GM19395 (cell line): ENCODE results near the gene RAF1.
"Not testable (repeated sequence)": the region's sequence is repeated elsewhere in the genome, so short reads cannot be mapped to it uniquely, and the experiment has no call there.

Experiments
- ATAC-seq: cut with Tn5 transposase; IDR thresholded peaks from one replicate; pipeline ENCODE4 v1.9.1; 2021; ENCODE audit warnings: mild to moderate bottlenecking, moderate library complexity; ENCODE audit not compliant: unreplicated experiment

The RAF1 gene

DNA sequence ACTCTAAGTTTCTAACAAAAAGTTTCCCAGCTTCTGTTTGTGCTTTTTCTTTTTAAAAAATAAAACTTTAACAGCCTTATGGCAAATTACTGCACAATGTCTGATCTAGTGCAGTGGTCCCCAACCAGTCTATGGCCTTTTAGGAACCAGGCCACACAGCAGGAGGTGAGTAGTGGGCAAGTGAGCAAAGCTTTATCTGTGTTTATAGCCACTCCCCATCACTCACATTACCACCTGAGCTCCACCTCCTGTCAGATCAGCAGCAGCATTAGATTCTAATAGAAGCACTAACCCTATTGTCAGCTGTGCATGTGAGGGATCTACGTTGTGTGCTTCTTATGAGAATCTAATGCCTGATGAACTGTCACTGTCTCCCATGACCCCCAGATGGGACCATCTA lies 101.5 kb downstream of the RAF1 start:
- no peak for ATAC-seq

DNA sequence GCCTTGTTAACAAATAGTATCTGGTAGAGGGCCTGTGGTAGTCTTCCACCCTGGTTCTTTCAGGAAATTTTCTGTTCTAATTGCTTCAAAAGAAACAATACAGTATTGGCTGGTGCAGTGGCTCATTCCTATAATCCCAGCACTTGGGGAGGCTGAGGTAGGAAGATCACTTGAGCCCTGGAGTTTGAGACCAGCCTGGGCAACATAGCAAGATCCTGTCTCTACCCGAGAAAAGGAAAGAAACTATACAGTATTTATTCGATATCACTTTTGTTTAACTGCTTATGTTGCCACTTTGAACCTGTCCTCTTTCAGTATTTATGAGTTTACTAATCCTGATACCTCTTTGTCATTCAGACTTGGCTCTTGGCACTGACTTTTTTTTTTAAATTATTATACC lies 102.5 kb downstream of the RAF1 start:
- ATAC-seq: no peak

DNA sequence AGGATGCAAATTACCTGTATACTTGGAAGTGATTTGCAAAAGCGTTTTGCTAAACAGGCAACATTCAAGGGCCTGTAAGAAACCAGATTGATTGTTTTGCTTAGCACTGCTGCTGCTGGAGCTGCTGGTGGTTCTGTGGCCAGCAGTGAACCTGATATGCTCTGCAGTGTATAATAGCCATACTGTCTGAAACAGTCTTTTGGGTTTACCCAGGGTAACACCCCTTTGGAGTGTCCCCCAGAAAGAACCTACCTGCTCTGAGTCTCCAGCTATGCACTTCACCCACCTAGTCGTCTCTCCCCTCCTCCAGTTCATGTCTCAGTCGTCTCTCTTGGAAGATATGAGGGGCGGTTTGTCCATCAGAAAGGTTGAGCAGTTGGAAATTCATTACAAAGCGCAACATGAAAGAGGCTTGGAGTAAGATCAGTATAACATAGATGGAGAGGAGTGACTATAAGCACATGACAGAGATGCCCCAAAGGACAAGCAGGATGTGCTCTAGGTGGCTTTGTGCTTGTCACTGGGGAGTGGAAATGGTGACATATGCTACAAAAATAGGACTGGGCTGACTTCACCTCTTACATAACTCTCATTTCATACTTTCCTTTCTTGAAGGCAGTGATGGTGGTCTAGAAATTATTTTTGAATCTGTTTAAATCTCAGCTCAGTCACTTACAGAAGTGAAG lies 103.3 kb downstream of the RAF1 start:
- peak; percentile 49 for ATAC-seq

DNA sequence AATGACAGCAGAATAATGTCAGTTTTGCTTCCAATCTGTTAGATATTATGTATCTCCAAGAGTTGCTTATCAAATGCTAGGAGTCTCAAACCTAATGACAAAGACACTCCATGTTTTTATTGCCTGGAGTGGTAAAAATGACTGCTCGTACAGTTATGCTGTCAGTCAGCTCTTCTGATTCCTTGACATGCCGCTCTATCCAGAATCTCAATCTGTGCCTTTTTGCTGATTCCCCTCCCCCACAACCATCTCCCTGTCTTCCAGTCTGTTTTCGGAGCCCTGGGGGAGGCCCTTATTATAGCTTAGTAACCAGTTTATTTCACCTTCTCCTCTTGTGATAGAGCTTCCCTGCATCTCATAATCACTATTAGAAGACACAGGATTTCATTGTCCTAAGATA lies 104.4 kb downstream of the RAF1 start:
- ATAC-seq: no peak

DNA sequence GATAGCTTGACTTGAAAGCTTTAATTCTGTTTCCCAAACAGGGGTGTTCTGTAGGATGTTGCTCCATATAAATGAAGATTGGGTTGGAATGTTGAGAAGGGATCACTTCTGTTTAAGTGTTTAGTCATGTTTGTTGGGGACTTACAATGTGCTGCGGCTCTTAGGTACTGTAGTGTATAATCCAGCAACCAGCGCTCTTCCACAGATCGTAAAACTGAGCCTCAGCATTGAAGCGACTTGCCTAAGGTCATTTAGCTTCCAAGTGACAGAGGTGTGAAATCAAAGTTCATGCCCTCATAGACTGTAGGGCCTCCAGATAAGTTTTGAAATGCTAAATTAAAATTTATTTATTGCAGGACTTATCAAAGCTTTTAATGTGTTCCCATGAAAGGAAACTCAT lies 105.2 kb downstream of the RAF1 start:
- ATAC-seq: no peak

DNA sequence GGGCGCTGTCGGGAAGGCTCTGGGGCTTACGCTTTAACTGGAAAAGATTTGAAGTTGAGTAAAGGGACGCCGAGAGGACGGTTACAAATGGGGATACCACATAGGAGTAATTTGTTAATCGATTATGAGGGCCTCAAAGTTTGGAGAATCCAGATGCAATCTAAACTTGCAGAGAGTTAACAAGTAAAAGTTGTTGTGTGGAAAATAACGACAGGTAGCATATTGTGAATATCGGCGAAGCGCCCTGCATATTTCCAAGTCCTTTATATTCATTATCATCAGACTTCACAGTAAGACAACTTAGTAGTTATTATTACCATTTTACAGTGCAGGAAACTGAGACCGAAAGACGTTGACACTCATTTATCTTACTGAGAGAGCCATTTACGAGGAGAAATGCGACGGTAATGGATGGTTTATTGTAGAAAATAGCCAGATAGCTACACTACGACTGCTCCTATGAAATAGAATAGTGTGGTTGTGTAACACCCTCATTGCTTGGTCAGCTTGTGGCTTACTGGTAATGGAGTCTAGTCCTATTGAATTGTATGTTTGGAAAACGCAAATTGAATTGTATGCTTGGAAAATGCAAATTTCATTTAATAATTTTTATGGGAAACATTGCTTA lies 106.3 kb downstream of the RAF1 start:
- ATAC-seq: no peak

DNA sequence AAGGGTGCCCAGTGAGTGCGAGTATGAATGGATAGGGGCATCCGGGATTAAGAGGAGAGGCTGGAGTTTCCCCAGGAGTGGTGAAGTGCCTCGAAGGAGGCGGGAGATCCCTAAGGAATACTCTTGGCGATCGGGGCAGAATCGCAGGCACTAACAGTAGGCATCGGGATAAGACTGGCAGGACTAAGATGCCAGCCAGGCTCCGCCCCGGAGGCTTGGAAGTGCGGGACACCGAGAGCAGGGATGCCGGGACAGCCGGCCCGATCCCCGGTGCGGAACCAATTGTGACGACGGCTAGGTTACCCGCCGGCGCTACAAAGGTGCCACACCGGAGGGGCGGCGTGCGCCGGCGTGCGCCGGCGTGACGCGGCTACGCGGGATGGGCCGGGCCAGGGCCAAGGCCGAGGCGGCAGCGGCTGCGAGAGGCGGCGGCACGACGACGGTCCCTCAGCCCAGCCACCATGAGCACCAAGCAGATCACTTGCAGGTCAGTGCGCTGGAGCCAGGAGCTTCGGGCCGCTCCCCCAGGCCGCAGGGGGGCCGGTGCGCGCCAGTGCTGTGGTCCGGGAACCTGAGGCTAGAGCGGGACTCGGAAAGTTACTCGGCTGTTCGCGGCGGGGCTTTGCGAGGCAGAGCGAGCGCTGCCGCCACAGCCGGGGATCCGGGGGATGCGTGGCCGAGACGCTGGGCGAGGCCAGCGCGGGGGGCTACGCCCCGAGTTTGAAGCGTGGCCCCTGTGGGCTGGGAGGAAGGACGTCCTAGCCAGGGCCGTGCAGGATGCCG lies 107.0 kb downstream of the RAF1 start, which contains the start of gene MKRN2:
Gene MKRN2, plus strand, starts transcription at position 398 of the 783 bp plus-strand sequence. Its CDS starts 64 bp downstream, at position 462.
- peak; percentile 73 for ATAC-seq

DNA sequence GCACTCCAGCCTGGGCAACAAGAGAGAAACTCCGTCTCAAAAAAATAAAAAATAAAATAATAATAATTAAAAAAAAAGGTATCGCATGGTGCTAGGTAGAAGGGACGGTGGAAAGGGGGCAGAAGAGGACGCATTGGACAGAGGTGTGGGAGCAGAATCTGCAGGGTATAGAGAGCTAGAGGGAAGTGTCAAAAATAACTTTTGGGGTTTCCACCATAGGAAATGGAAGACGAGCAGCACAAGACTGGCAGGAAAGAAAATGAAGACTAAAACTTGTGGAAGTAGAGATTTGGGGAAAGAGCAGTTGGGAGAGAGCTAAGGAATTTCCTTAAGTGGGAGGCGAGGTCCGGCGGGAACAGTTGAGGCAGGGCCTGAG lies 107.6 kb downstream of the RAF1 start:
- ATAC-seq: peak; percentile 6

DNA sequence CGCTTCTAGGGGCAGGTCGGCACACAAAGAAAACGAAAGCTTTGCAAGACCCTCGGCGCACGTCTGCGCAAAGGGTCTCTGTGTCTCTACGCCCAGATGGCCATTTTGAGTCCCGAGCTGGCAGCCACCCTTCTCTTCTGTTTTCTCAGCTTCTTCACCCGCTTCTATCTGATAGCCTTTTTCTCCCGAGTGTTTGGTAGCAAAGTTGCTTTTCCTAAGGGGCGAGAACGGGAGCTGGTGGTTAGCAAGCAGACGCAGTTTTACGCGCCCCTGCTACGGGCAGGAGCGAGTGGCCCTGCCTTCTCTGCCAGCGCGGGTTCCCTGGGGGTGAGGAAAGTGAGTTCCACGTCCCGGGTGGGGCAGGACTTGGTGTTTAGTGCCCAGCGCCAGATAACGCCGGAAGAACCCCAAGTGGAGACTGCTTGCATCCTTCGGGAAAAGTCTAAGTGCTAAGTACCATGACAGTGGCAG lies 110.0 kb downstream of the RAF1 start:
- ATAC-seq: no peak

DNA sequence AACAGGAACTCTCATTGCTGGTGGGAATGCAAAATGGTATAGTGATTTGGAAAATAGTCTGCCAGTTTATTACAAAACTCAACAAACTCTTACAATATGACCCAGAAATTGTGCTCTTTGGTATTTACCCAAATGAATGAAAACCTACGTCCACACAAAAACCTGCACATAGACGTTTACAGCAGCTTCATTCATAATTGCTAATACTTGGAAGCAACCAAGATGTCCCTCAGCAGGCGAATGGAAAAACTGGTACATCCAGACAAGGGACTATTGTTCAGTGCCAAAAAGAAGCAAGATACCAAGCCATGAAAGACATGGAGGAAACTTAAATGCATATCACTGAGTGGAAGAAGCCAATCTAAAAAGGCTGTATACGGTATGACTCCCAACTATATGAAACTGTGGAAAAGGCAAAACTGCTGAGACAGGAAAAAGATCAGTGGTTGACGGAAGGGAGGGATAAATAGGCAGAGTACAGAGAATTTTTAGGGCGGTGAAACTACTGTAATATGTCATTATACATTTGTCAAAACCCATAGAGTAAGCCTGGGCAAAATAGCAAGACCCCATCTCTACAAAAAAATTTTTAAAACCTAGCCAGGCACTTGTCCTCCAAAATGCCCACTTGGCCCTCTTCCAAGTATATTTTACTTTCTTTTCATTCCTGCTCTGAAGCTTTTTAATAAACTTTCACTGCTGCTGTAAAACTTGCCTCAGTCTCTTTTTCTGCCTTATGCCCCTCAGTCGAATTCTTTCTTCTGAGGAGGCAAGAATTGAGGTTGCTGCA lies 113.8 kb downstream of the RAF1 start:
- ATAC-seq: no peak

DNA sequence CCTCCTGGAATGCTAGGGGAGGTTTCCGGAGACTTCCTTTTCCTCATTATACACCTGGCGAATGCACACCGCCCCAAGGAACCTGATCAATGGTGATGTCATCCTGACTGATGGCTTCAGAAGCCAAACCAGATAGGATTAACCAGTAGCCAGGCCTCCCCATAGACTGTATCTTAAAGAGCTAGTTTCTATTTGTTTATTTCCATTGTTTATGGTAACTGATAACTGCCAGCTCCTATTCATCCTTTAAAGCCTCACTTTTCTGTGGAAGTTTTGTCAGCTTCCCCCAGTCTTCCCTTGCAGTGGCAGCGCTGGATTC lies 118.5 kb downstream of the RAF1 start, which contains the start of gene MKRN2OS:
Gene MKRN2OS, minus strand, starts transcription at position 27 of the 319 bp plus-strand sequence. CDS start 35 bp downstream, outside the sequence.
- no peak for ATAC-seq

DNA sequence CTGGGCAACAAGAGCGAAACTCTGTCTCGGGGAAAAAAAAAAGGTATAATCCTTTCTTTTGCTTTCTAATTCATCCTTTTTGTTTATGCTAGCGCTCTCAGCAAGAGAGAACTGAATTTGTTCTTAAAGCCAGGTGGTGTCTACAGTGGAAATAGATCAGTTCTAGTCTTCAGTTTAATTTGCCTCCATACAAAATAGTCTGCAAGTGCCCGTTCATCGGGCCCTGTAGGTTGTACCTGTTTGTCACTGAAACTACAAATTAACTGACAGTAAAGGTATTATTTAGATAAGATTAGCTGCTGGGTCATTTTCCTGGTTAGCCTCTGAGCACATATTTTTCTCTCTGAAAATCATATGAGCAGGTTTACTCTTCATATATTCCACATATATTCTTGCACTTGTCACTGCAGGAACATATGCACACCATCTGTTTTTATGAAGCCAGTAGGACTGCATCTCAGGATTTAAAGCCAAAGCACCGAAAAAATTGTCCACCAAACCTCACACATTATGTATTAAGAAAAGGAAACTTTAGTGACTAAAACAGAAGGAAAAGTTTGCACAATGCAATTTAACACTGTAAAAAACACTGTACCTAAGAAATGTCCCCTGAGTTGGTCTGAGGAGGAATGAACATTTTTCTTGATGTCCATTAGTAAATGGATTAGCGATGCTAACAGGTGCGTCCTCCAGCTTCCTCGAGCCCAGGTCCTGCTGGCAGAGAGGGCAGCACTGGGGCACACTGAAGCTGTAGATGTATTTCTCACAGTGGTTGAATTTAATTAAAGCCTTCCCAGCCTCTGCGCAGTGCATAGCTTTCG lies 119.1 kb downstream of the RAF1 start:
- no peak for ATAC-seq

DNA sequence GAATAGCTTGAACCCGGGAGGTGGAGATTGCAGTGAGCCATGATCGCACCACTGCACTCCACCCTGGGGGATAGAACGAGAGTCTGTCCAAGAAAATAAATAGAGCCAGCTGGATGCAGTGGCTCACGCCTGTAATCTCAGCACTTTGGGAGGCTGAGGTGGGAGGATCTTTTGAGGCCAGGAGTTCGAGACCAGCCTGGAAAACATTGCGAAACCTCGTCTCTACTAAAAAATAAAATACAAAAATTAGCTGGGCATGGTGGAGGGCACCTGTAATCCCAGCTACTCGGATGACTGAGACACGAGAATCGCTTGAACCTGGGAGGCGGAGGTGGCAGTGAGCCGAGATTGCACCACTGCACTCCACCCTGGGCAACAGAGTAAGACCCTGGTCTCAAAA lies 120.4 kb downstream of the RAF1 start:
- ATAC-seq: not testable (repeated sequence)

DNA sequence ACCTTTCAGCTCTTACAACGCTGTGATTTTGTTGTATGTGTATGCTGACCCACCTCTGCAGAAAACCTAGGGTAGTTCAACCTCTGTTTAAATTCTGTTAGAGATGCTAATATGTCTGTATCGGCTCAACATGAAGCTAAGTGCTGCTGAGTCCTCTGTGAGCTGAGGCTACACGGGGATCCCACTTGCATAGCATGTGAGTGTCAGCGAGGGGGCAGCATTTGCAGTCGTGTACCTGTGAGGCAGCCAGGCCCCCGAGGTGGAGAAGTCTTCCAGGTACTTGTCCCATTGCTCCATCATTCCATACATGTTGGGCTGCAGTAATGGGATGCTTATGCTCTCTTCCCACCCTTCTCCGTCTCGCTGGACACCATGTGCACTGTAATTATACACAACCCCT lies 122.3 kb downstream of the RAF1 start:
- ATAC-seq: no peak

DNA sequence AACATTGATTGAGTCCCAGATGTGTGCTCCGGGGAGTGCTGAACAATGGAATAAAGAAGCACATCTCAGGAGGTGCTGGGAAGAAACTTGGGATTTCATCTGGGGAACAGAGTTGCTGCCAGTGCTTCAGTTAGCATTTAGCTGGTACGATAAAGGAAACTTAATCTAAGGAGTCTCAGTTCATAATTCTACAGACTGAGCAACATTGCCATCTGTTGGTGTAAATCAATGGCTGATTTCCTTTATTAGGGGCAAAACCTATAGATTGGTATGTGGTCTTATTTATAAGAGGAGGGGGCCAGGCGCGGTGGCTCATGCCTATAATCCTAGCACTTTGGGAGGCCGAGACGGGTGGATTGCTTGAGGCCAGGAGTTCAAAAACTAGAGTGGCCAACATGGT lies 127.5 kb downstream of the RAF1 start:
- ATAC-seq: no peak
